CMK (cell line): ENCODE measurements around the gene CABLES1.
A peak's percentile ranks its signal among the peaks of the same experiment; 100 is the strongest.
"Not testable (repeated sequence)": the region's sequence is repeated elsewhere in the genome, so short reads cannot be mapped to it uniquely, and the experiment has no call there.

ENCODE experiments used
- DNase-seq: peaks from one replicate; pipeline ENCODE4 v3.0.0-alpha.2; 2010; ENCODE audit warnings: low read depth

Gene CABLES1

GRCh38 chr18:23142251-23142929 is 7.1 kb downstream of the CABLES1 start:
- no peak for DNase-seq

GRCh38 chr18:23143016-23143814 is 7.9 kb downstream of the CABLES1 start:
- DNase-seq, result no peak

- DNase-seq, result peak; percentile 37
Measured at GRCh38 chr18:23143815-23144261, 8.6 kb downstream of the CABLES1 start.

GRCh38 chr18:23144640-23145039 is 9.4 kb downstream of the CABLES1 start:
- no peak for DNase-seq

GRCh38 chr18:23145621-23146020 is 10.3 kb downstream of the CABLES1 start:
- DNase-seq, result no peak

GRCh38 chr18:23146861-23147469 is 11.7 kb downstream of the CABLES1 start:
- DNase-seq, result no peak

GRCh38 chr18:23148382-23148781 is 13.1 kb downstream of the CABLES1 start:
- no peak for DNase-seq

- DNase-seq, result no peak
Measured at GRCh38 chr18:23149570-23149969, 14.3 kb downstream of the CABLES1 start.

GRCh38 chr18:23151414-23152099 is 16.3 kb downstream of the CABLES1 start:
- no peak for DNase-seq

GRCh38 chr18:23154030-23154429 is 18.7 kb downstream of the CABLES1 start:
- DNase-seq, result no peak

- no peak for DNase-seq
Measured at GRCh38 chr18:23154823-23155500, 19.7 kb downstream of the CABLES1 start.

GRCh38 chr18:23155537-23155936 is 20.3 kb downstream of the CABLES1 start:
- no peak for DNase-seq

GRCh38 chr18:23156134-23156533 is 20.8 kb downstream of the CABLES1 start:
- no peak for DNase-seq

GRCh38 chr18:23158058-23158457 is 22.8 kb downstream of the CABLES1 start:
- DNase-seq, result no peak

GRCh38 chr18:23158884-23159283 is 23.6 kb downstream of the CABLES1 start:
- not testable (repeated sequence) for DNase-seq

- DNase-seq, result no peak
Measured at GRCh38 chr18:23159344-23159743, 24.1 kb downstream of the CABLES1 start.

GRCh38 chr18:23162473-23162872 is 27.2 kb downstream of the CABLES1 start:
- no peak for DNase-seq

GRCh38 chr18:23163786-23164533 is 28.7 kb downstream of the CABLES1 start:
- no peak for DNase-seq

GRCh38 chr18:23165271-23166068 is 30.2 kb downstream of the CABLES1 start:
- no peak for DNase-seq

- no peak for DNase-seq
Measured at GRCh38 chr18:23166891-23167541, 31.7 kb downstream of the CABLES1 start.
